SK-N-SH treated with all-trans-retinoic acid at 6 μM for 48 hours (cell line): ENCODE data around the gene SVIL.

ENCODE experiments used
- ATAC-seq: fragments of 200-7000 bp; cut with Tn5 transposase; 3 replicates; pipeline ENCODE4 v1.9.1; 2020; ENCODE audit warnings: mild to moderate bottlenecking, moderate library complexity
- ARNTL ChIP-seq: fragments of 450-650 bp; formaldehyde crosslinking; IDR thresholded peaks from 2 replicates; pipeline ENCODE4 v1.5.0; 2020; ENCODE audit warnings: low read depth, mild to moderate bottlenecking, moderate library complexity, borderline replicate concordance
- BACH2 ChIP-seq: fragments of 250-450 bp; sonication (Bioruptor Pico); IDR thresholded peaks from 2 replicates; pipeline ENCODE4 v1.9.0; 2021; ENCODE audit warnings: mild to moderate bottlenecking, borderline replicate concordance
- CREB5 ChIP-seq: fragments of 250-450 bp; sonication (Bioruptor Pico); IDR thresholded peaks from 2 replicates; pipeline ENCODE4 v1.5.1; 2020; ENCODE audit warnings: low read depth, mild to moderate bottlenecking, moderate library complexity
- CSDC2 ChIP-seq: fragments of 250-450 bp; sonication (Bioruptor Pico); IDR thresholded peaks from 2 replicates; pipeline ENCODE4 v1.5.0; 2020; ENCODE audit warnings: mild to moderate bottlenecking, moderate library complexity
- CSRNP3 ChIP-seq: fragments of 250-450 bp; sonication (Bioruptor Pico); IDR thresholded peaks from 2 replicates; pipeline ENCODE4 v1.5.1; 2021; ENCODE audit warnings: mild to moderate bottlenecking, moderate library complexity
- ESRRG ChIP-seq: fragments of 250-450 bp; sonication (Bioruptor Pico); IDR thresholded peaks from 2 replicates; pipeline ENCODE4 v1.6.1; 2021; ENCODE audit warnings: mild to moderate bottlenecking
- GLIS3 ChIP-seq: fragments of 250-450 bp; sonication (Bioruptor Pico); IDR thresholded peaks from 2 replicates; pipeline ENCODE4 v1.5.0; 2020; ENCODE audit warnings: mild to moderate bottlenecking, moderate library complexity
- PATZ1 ChIP-seq: fragments of 250-450 bp; sonication (Bioruptor Pico); IDR thresholded peaks from 2 replicates; pipeline ENCODE4 v1.8.0; 2020; ENCODE audit warnings: mild to moderate bottlenecking, moderate library complexity, borderline replicate concordance
- POU6F1 ChIP-seq: fragments of 250-450 bp; sonication (Bioruptor Pico); IDR thresholded peaks from 2 replicates; pipeline ENCODE4 v1.8.0; 2021; ENCODE audit warnings: low read depth, mild to moderate bottlenecking, moderate library complexity, borderline replicate concordance
- PPARA ChIP-seq: fragments of 250-450 bp; sonication (Bioruptor Pico); IDR thresholded peaks from 2 replicates; pipeline ENCODE4 v1.5.0; 2020; ENCODE audit warnings: mild to moderate bottlenecking, borderline replicate concordance
- RARB ChIP-seq: fragments of 250-450 bp; sonication (Bioruptor Pico); IDR thresholded peaks from 2 replicates; pipeline ENCODE4 v1.8.0; 2021; ENCODE audit warnings: mild to moderate bottlenecking, moderate library complexity
- SNAI2 ChIP-seq: fragments of 250-450 bp; sonication (Bioruptor Pico); IDR thresholded peaks from 2 replicates; pipeline ENCODE4 v1.5.0; 2020; ENCODE audit warnings: mild to moderate bottlenecking, moderate library complexity
- TCF4 ChIP-seq: fragments of 250-450 bp; sonication (Bioruptor Pico); IDR thresholded peaks from 2 replicates; pipeline ENCODE4 v1.8.0; 2021; ENCODE audit warnings: mild to moderate bottlenecking, moderate library complexity, borderline replicate concordance
- TSHZ2 ChIP-seq: fragments of 250-450 bp; sonication (Bioruptor Pico); IDR thresholded peaks from 2 replicates; pipeline ENCODE4 v1.5.0; 2020; ENCODE audit warnings: mild to moderate bottlenecking, moderate library complexity
- ZC3H10 ChIP-seq: fragments of 250-450 bp; sonication (Bioruptor Pico); IDR thresholded peaks from 2 replicates; pipeline ENCODE4 v1.5.1; 2021; ENCODE audit warnings: mild to moderate bottlenecking, moderate library complexity
- ZFP3 ChIP-seq: fragments of 250-450 bp; sonication (Bioruptor Pico); IDR thresholded peaks from 2 replicates; pipeline ENCODE4 v1.5.0; 2020; ENCODE audit warnings: mild to moderate bottlenecking, moderate library complexity
- ZFP30 ChIP-seq: fragments of 450-650 bp; formaldehyde crosslinking; IDR thresholded peaks from 2 replicates; pipeline ENCODE4 v1.5.0; 2022; ENCODE audit warnings: mild to moderate bottlenecking, moderate library complexity
- ZNF565 ChIP-seq: fragments of 450-650 bp; formaldehyde crosslinking; conservative IDR thresholded peaks from 2 replicates; pipeline ENCODE4 v1.5.0; 2020; ENCODE audit warnings: low read depth, mild to moderate bottlenecking, moderate library complexity
- ZNF70 ChIP-seq: fragments of 450-650 bp; formaldehyde crosslinking; IDR thresholded peaks from 2 replicates; pipeline ENCODE4 v1.5.0; 2020; ENCODE audit warnings: mild to moderate bottlenecking, moderate library complexity
- ZNF8 ChIP-seq: fragments of 450-650 bp; formaldehyde crosslinking; IDR thresholded peaks from 2 replicates; pipeline ENCODE4 v1.5.0; 2020; ENCODE audit warnings: mild to moderate bottlenecking, moderate library complexity

SVIL gene

GRCh38 chr10:29426420-29426819 is 208.4 kb downstream of the SVIL start:
- no peak for ATAC-seq
- TF ChIP-seq ZFP30 (CRISPR knock-in tag) (no peak), ZFP3 (no peak), CSDC2 (no peak), ESRRG (CRISPR knock-in tag) (no peak), ZNF8 (CRISPR knock-in tag) (no peak), GLIS3 (CRISPR knock-in tag) (no peak), ARNTL (CRISPR knock-in tag) (no peak), BACH2 (CRISPR knock-in tag) (no peak), TCF4 (CRISPR knock-in tag) (no peak), POU6F1 (CRISPR knock-in tag) (no peak), RARB (no peak), ZNF70 (CRISPR knock-in tag) (no peak), CSRNP3 (CRISPR knock-in tag) (no peak), PPARA (CRISPR knock-in tag) (no peak)

- no peak for ATAC-seq
- no peak for TF ChIP-seq BACH2 (CRISPR knock-in tag)
- no peak for TF ChIP-seq POU6F1 (CRISPR knock-in tag)
- TF ChIP-seq ZNF565 (CRISPR knock-in tag) = no peak
- TF ChIP-seq ZC3H10 (CRISPR knock-in tag) = no peak
- no peak for TF ChIP-seq RARB
- TF ChIP-seq SNAI2 = no peak
- TF ChIP-seq PPARA (CRISPR knock-in tag) = no peak
- TF ChIP-seq TCF4 (CRISPR knock-in tag) = no peak
- no peak for TF ChIP-seq ZNF70 (CRISPR knock-in tag)
- TF ChIP-seq TSHZ2 (CRISPR knock-in tag) = no peak
- TF ChIP-seq GLIS3 (CRISPR knock-in tag) = no peak
- TF ChIP-seq CSRNP3 (CRISPR knock-in tag) = no peak
- TF ChIP-seq CSDC2 = no peak
- TF ChIP-seq PATZ1 (CRISPR knock-in tag) = no peak
- no peak for TF ChIP-seq CREB5 (CRISPR knock-in tag)
- TF ChIP-seq ESRRG (CRISPR knock-in tag) = no peak
- no peak for TF ChIP-seq ARNTL (CRISPR knock-in tag)
- TF ChIP-seq ZFP30 (CRISPR knock-in tag) = no peak
These were observed 210.8 kb downstream of the SVIL start for GRCh38 chr10:29424017-29424416.
